Endothelial cell of umbilical vein (primary cell): ENCODE data around the gene PDSS2. TPM values are rescaled to one million over a fixed set of nuclear protein-coding genes. Genes with fewer than 3 reads are reported as not detected.

Experiments
- BruUV-seq: library from RNA; stranded (reverse); fragments of 400-500 nt; replicated peaks from 2 replicates; lab custom pipeline; 2021; lab: Mats Ljungman, UMichigan
- CTCF ChIA-PET: fragments of 300-600, 350-600 bp; sonication (Branson Sonifier 250); formaldehyde crosslinking; loops from one replicate; lab custom pipeline; 2021; ENCODE audit warnings: antibody characterized with exemption, inconsistent platforms; lab: Charles Lee
- POLR2A ChIA-PET: fragments of 300-600, 350-600 bp; sonication (Branson Sonifier 250); formaldehyde crosslinking; loops from one replicate; lab custom pipeline; 2021; ENCODE audit warnings: antibody characterized with exemption, inconsistent platforms; lab: Charles Lee
- DNase-seq: peaks from one replicate; pipeline ENCODE4 v3.0.0-alpha.2; 2011; ENCODE audit warnings: low read depth, low spot score
- FAIRE-seq: peaks from 2 replicates; lab custom pipeline; 2011; peaks lifted over from hg19 to GRCh38; lab: Jason Lieb, UNC
- H2AFZ ChIP-seq: 2 replicates; pipeline ENCODE4 v1.6.0; 2012; ENCODE audit warnings: low read depth, low read length, control low read depth, inconsistent platforms
- H3K27ac ChIP-seq: 2 replicates; pipeline ENCODE4 v1.5.1; 2011; ENCODE audit warnings: low read depth, mild to moderate bottlenecking, control low read depth, low read length, moderate library complexity; ENCODE audit not compliant: insufficient read depth
- H3K27me3 ChIP-seq, 2 experiments: 2 replicates each; pipeline versions ENCODE4 v1.6.0 to v1.6.1; 2011; ENCODE audit warnings: low read length in 2 of 2, mixed read lengths in 1 of 2; ENCODE audit not compliant: control insufficient read depth in 2 of 2, insufficient read depth in 2 of 2
- H3K36me3 ChIP-seq, 2 experiments: 2 replicates in 1 of 2; 3 replicates in 1 of 2; pipeline ENCODE4 v1.5.1; 2011; ENCODE audit warnings: low read length in 2 of 2, mild to moderate bottlenecking in 1 of 2, moderate library complexity in 1 of 2; ENCODE audit not compliant: control insufficient read depth in 2 of 2, insufficient read depth in 2 of 2; ENCODE audit errors: extremely low read depth in 1 of 2
- H3K4me1 ChIP-seq: 3 replicates; pipeline ENCODE4 v1.5.1; 2011; ENCODE audit warnings: mild to moderate bottlenecking, low read length; ENCODE audit not compliant: control insufficient read depth, insufficient read depth; ENCODE audit errors: extremely low read depth
- H3K4me2 ChIP-seq: 2 replicates; pipeline ENCODE4 v1.6.1; 2011; ENCODE audit warnings: low read length, control low read depth, mixed read lengths; ENCODE audit not compliant: insufficient read depth
- H3K4me3 ChIP-seq, 3 experiments: fragments of 200-600 bp in 1 of 3; sonication (generic), shearing (Covaris generic) in 1 of 3; replicated peaks in 1 of 3; 2 replicates each; pipeline ENCODE4 v1.5.1; 2011 to 2016; ENCODE audit warnings: control low read depth in 3 of 3, low read length in 3 of 3, mild to moderate bottlenecking in 2 of 3, inconsistent platforms in 1 of 3, low read depth in 1 of 3, moderate library complexity in 1 of 3; ENCODE audit not compliant: insufficient read depth in 1 of 3
- H3K79me2 ChIP-seq: 2 replicates; pipeline ENCODE4 v1.6.0; 2012; ENCODE audit warnings: low read length, inconsistent platforms; ENCODE audit not compliant: control insufficient read depth, insufficient read depth
- H3K9ac ChIP-seq: replicated peaks from 2 replicates; pipeline ENCODE3; 2011; ENCODE audit warnings: low read length, control low read depth; ENCODE audit not compliant: insufficient read depth; ENCODE audit errors: extremely low read depth
- H3K9me1 ChIP-seq: replicated peaks from 3 replicates; pipeline ENCODE4 v1.6.0; 2011; ENCODE audit warnings: mild to moderate bottlenecking, low read length; ENCODE audit not compliant: control insufficient read depth, insufficient read depth; ENCODE audit errors: extremely low read depth
- H3K9me3 ChIP-seq: replicated peaks from 2 replicates; pipeline ENCODE4 v1.5.1; 2012; ENCODE audit warnings: low read length, inconsistent platforms; ENCODE audit not compliant: control insufficient read depth, insufficient read depth
- H4K20me1 ChIP-seq: replicated peaks from 2 replicates; pipeline ENCODE3; 2011; ENCODE audit warnings: mild to moderate bottlenecking, low read length; ENCODE audit not compliant: control insufficient read depth, insufficient read depth; ENCODE audit errors: extremely low read depth
- CTCF ChIP-seq, 2 donors: IDR thresholded peaks; 1 replicate in 1 of 2; 2 replicates in 1 of 2; pipeline ENCODE4 v1.5.1; 2011; ENCODE audit warnings: low read length in 2 of 2, mild to moderate bottlenecking in 2 of 2, moderate library complexity in 2 of 2, control low read depth in 1 of 2, inconsistent platforms in 1 of 2, low read depth in 1 of 2; ENCODE audit not compliant: insufficient read depth in 1 of 2; ENCODE audit errors: extremely low read depth in 1 of 2
- EZH2 ChIP-seq: IDR thresholded peaks from 2 replicates; pipeline ENCODE4 v1.6.1; 2012; ENCODE audit warnings: borderline replicate concordance, low read depth, mild to moderate bottlenecking, moderate library complexity, low read length, inconsistent platforms; ENCODE audit not compliant: severe bottlenecking
- FOS ChIP-seq: IDR thresholded peaks from 2 replicates; pipeline ENCODE4 v1.6.1; 2011; ENCODE audit warnings: mild to moderate bottlenecking, low read length, moderate library complexity, borderline replicate concordance; ENCODE audit not compliant: insufficient read depth
- GATA2 ChIP-seq: IDR thresholded peaks from 2 replicates; pipeline ENCODE4 v1.7.0; 2011; ENCODE audit warnings: low read depth, mild to moderate bottlenecking, moderate library complexity, mixed read lengths, low read length; ENCODE audit not compliant: insufficient read length, insufficient read depth
- JUN ChIP-seq: IDR thresholded peaks from 2 replicates; pipeline ENCODE4 v1.6.1; 2011; ENCODE audit warnings: borderline replicate concordance, low read depth; ENCODE audit not compliant: insufficient read length, insufficient read depth
- MYC ChIP-seq: IDR thresholded peaks from one replicate; pipeline ENCODE4 v1.6.1; 2011; ENCODE audit warnings: mild to moderate bottlenecking, low read depth, low read length
- POLR2A ChIP-seq: IDR thresholded peaks from 2 replicates; pipeline ENCODE4 v1.6.1; 2012; ENCODE audit warnings: low read depth, mild to moderate bottlenecking, control low read depth, low read length
- POLR2AphosphoS5 ChIP-seq: IDR thresholded peaks from 2 replicates; pipeline ENCODE4 v1.6.1; 2012; ENCODE audit warnings: low read depth, mild to moderate bottlenecking, control low read depth, low read length, moderate library complexity; ENCODE audit not compliant: insufficient read depth
- dilution Hi-C: fragments of 300-500 bp; cut with MboI; formaldehyde crosslinking; loops from one replicate; pipeline ENCODE4 v1.15.0; 2019; ENCODE audit warnings: low sequenced_read_pairs; ENCODE audit not compliant: extremely low pct_ligation_motif_present
- intact Hi-C: fragments of 100-400 bp; cut with micrococcal nuclease; formaldehyde crosslinking; loops from one replicate; pipeline ENCODE4 v1.10.0; 2022
- polyA plus RNA-seq, 4 experiments: library from polyadenylated mRNA; depleted of rRNA in 3 of 4; stranded (reverse) in 3 of 4; unstranded in 1 of 4; fragments of >200 nt; gene quantifications; 2 replicates each; pipeline versions ENCODE4 v1.2.1 to v1.2.3, GENCODE V29; 2011 to 2012; ENCODE audit warnings: missing spikeins in 1 of 4
- total RNA-seq: library from RNA; stranded (reverse); gene quantifications from 2 replicates; pipeline ENCODE4 v1.2.3, GENCODE V29; 2021
- TF ChIP-seq, protein P1 (sequence below): IDR thresholded peaks from 2 replicates; pipeline ENCODE4 v1.6.1; 2011; ENCODE audit not compliant: insufficient read depth, insufficient read length

The PDSS2 gene
- total and polyA plus RNA-seq, 2 donors (not counting 3 experiments of a cell fraction or from before 2014, with no cell fraction given), result 7.6 to 9.3 TPM

DNA sequence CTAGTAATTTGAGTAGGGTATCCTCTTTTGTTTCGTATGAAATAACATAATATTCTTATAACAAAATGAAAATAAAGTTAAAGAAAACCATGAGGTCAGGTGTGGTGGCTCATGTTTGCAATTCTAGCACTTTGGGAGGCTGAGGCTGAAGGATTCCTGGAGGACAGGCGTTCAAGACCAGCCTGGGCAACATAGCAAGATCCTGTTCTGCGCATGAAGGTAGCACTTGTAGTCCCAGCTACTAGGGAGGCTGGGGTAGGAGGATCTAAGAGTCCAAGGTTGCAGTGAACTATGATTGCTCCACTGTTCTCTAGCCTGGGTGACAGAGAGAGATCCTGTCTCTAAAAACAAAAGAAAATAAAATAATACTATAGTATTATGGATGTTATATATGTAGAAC, 145.6 kb downstream of the PDSS2 start:
- Histone ChIP-seq H2AFZ (no peak overlapping the region), H3K9ac (no peak overlapping the region), H3K27me3 (no peaks in the 10 kb centered on the region), H3K9me3 (no peaks in the 10 kb centered on the region), H3K79me2 (no peaks in the 10 kb centered on the region), H3K4me3 (no peak overlapping the region), H4K20me1 (no peaks in the 10 kb centered on the region), H3K36me3 (no peaks in the 10 kb centered on the region), H3K4me2 (no peak overlapping the region), H3K27ac (no peak overlapping the region), H3K4me1 (peaks cover 7% of the 10 kb centered on the region), H3K9me1 (no peaks in the 10 kb centered on the region)
- intact Hi-C loops (no loop called here), dilution Hi-C loops (no loop called here)
- BruUV-seq, result no TSS peak
- DNase-seq (no peak), FAIRE-seq (no peak)
- TF ChIP-seq JUN (no peak), MYC (no peak), FOS (no peak), CTCF (IDR thresholded peaks at IDR 0.05; ENCODE audit: extremely low read depth in 1 of 2, insufficient read depth in 1 of 2, low read depth in 1 of 2, low read length in 2 of 2) (no peak), POLR2A (no peak), GATA2 (no peak), EZH2 (no peak), POLR2AphosphoS5 (no peak)
- TF ChIP-seq, protein P1, sequence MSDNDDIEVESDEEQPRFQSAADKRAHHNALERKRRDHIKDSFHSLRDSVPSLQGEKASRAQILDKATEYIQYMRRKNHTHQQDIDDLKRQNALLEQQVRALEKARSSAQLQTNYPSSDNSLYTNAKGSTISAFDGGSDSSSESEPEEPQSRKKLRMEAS, result no peak
- ChIA-PET CTCF (interaction anchor here (1.0 to 1.4 kb wide), 2 partner anchors 135 to 146 kb away, joined by 3 read pairs; partner anchors contain the start of gene PDSS2), POLR2A (no interaction called here)
